ENCODE results near the gene GIMD1.

GRCh38 chr4:106353786-106354185 lies 14.8 kb downstream of the GIMD1 start:
- TF ChIP-seq YY1 (IDR thresholded peaks at IDR 0.05; ENCODE audit: insufficient read depth, insufficient read length) (no peak), ZNF274 (IDR thresholded peaks at IDR 0.05; ENCODE audit: low read depth, low read length) (no peak), SUZ12 (IDR thresholded peaks at IDR 0.05; ENCODE audit: extremely low read depth, insufficient read depth, insufficient read length) (no peak)

Measured in NT2/D1 (cell line).